HPDE6-E6E7 (cell line): ENCODE data around the gene CNTN4.

ENCODE experiments used
- DNase-seq: peaks from one replicate; pipeline ENCODE4 v3.0.0; 2011; ENCODE audit warnings: missing footprints; ENCODE audit errors: extremely low spot score

CNTN4 gene

GRCh38 chr3:3101660-3102458, 1003.2 kb downstream of the CNTN4 start:
- DNase-seq: no peak

GRCh38 chr3:3102751-3103150, 1004.1 kb downstream of the CNTN4 start:
- no peak for DNase-seq

GRCh38 chr3:3105246-3105645, 1006.6 kb downstream of the CNTN4 start:
- DNase-seq: no peak

- no peak for DNase-seq
Observed at GRCh38 chr3:3105815-3106214, 1007.1 kb downstream of the CNTN4 start.

DNA sequence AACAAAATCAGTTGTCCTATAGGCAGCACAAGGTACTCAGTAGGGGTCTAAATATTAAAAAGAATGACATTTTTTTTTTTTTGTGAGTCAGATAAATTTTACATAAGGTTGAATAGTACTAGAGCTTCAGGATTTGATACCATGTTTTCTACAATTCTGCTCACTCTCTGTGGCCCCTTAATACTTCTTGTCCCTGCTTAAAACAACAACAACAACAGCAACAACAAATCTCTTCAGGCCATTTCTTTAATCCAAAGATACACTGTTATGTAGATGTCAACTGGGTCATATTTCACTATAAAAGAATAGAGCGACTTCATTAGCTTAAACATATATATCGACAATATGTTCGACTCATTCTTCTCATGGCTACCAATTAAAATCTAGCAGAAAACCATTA, 1008.5 kb downstream of the CNTN4 start:
- DNase-seq: no peak
